GM18907 (cell line): ENCODE results near the gene NAV3.
A peak's percentile ranks its signal among the peaks of the same experiment; 100 is the strongest.

Experiments used
- ATAC-seq: cut with Tn5 transposase; IDR thresholded peaks from one replicate; pipeline ENCODE4 v1.9.1; 2021; ENCODE audit warnings: mild to moderate bottlenecking, moderate library complexity; ENCODE audit not compliant: unreplicated experiment

Gene NAV3

DNA sequence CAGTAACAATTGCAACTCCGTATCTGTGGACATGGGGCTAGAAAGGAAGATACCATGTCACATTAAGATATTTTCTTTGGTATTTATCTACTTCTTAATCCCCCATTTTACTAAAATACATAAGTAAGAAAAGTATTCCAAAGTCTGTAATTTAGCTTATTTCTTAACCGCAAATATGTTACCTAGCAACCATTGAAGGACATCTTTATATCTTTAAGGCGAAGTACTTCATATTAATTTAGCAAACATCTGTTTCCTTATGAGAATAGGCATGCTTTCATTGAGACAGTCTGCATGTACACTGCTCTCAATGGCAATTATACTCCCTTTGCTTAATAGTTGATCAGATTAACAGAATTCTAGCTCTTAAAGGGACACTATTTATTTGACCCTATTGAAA is 88.8 kb downstream of the NAV3 start:
- ATAC-seq = no peak

DNA sequence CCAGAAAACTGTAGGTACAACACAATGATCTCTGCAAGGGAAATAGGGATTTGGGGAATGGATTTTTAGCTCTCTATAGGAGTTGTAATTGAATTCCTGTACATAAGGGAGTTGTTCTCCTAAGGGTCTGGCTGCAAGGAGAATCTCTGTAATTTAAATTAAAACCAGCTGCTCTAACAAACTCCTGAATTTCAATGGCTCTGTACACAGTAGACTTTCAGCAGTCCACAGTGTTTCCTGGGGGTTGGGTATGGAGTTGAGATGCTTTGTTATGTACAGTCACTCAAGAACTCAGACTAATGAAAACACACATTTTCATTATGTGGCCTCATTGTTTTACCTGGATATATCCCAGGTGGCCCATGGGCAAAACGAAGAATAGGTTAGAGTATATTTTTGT is 93.2 kb downstream of the NAV3 start:
- ATAC-seq = no peak

DNA sequence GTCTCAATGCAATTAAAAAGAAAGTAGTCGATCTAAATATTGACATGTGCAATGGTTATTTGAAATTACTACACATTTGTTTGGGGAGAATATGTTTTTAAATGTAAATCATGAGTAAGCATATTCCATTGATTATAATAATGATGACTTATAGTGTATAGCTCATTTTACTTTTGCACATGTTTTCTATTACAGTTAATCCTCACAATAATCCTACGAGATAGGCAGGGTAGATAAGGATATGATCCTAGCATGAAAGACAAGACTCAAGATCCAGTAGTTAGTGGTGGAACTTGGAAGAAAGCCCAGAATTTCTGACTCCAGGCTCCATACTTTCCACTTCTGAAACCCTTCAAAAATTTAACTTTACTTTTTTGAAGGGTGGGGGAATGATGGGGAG is 94.0 kb downstream of the NAV3 start:
- ATAC-seq = no peak

DNA sequence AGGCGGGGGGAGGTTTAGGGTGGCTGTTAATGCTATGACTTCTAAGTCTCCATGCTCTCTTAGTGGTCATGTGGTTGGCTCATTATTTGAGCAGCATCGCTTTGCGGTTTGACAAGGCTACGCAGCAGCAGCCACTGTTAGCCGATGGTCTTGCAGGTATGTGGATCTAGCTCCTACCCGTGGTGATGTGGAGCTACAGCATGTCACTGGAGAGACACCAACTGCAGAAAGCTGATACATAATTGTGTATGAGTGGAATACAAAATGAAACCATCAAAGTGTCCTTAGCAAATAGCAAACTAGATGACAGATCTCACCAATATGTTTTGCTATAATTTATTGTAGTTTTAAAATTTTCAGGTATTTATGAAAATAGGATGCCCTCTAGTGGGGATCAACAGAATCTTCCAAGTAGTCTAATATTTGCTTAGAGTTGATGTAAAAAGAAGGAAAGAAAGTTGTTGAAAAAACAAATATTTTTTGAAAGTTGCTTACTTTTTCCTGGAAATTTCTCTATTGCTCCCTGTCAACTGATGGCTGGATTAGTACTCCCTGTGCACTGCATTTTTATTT is 94.9 kb downstream of the NAV3 start:
- ATAC-seq = peak; percentile 100

DNA sequence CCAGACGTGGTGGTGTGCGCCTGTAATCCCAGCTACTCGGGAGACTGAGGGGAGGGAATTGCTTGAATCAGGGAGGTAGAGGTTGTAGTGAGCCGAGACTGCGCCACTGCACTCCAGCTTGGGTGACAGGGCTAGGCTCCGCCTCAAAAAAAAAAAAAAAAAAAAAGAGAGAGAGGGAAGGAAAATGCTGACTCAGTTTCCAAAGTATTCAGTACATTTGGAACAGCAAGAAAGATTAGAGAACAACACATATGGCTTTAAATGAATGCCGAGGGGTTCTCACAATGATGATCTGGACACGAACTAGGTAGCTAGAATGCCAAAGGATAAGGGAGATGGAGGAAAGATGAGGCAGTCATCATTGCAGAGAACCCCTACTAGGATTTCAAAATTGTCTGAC is 97.4 kb downstream of the NAV3 start:
- ATAC-seq = no peak

DNA sequence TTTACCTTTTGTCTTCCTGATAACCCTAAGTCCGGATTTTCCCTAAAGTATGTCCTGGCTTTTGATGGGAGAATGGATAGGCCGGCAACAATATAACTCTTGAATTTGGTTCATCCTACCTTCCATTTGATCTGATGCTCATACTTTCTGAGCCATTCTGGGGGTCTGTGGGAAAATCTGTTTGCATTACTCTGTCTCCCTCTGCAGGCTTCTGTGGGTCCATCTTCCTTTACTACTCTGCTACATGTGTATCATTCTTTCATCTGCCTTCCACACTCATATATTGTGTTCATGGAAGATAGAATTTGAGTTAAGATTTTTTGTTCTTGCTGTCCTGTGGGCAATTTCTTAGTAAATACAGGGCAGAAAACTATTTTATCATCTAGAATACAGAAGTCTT is 101.5 kb downstream of the NAV3 start:
- no peak for ATAC-seq

DNA sequence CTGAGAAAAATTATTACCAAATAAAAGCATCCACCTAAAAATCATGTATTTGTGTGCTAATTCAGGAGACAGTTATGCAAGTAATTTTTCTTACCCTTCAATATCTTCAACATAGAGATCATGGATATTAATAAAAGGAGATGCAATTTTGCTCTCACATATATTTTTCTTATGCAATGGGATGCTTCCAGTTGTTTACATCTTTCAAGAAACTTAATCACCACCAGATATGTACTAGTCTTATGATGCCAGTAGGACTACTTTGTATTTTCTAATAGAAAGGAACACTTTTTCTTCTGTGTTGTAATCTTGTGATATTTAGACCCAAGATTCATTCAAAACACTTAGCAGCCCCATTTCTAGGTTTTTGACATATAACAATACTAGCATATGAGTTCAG is 107.6 kb downstream of the NAV3 start:
- ATAC-seq = no peak

DNA sequence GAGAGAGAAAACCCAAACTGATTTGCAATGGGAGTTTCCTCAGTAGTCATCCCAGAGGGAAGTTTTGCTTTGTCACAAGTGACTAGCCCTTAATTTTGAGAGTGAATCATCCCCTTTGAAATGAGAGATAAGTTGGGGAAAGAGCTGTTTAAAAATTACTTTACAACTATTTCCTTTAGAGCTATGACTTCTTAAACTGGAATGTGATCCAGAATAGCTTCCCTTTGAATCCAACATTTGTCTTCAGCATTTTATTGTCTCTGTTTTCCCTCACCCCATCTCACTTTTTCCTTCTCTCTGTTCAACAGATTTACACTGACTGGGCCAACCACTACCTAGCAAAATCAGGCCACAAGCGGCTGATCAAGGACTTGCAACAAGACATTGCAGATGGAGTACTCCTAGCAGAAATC is 109.3 kb downstream of the NAV3 start:
- ATAC-seq = no peak

DNA sequence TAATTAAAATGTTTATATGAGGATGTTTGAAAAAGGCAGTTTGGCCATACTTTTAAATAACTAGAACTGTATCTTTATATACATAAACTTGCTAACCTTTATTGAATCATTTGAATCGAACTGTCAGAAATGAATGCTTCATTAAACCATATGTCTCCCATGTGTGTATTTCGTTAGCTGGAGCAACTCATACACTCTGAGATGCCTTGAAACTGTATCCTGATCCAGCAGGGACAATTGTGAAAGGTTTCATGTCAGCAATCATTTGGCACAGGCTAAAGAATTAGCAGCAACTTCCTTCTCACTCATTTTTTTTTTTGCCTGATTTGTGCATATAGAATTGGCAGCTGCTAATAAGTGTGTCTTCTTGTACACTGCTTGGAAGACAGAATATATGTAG is 109.9 kb downstream of the NAV3 start:
- no peak for ATAC-seq

DNA sequence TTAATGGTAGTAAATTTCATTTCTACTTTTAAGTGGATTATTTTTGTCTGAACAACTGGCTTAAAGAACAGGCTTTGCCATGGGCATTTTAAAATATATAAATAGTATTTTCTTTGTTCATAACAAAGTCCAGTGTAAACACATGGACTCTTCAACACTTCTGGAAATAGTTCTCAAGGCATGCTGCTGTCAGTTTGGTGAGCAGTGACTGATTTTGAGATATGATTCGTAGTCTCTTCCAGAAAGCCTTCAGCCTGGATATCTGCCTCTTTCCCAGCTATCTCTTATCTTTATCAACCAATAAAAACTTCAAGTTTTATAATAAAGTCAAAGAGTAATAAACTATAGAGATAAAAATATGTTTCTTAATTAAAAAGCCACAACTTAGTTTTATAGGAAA is 110.7 kb downstream of the NAV3 start:
- no peak for ATAC-seq

DNA sequence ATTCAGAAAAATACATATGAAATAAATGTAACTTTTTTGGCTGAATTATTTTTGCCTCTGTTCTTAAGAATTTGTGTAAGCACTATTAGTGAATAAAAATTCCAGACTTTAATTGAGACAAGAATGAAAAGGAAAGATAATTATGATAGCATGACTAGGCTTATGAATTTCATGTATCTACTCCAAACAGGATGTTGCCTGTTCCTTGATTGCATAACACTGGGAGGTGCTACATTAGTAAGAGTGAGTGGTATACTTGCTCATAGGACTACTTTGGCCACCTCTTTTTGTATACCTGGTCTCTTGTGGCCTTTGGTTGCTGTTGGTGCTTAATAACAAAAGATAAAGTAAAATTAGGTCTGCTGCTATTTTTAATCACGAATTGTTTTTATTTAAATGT is 112.8 kb downstream of the NAV3 start:
- ATAC-seq = no peak

DNA sequence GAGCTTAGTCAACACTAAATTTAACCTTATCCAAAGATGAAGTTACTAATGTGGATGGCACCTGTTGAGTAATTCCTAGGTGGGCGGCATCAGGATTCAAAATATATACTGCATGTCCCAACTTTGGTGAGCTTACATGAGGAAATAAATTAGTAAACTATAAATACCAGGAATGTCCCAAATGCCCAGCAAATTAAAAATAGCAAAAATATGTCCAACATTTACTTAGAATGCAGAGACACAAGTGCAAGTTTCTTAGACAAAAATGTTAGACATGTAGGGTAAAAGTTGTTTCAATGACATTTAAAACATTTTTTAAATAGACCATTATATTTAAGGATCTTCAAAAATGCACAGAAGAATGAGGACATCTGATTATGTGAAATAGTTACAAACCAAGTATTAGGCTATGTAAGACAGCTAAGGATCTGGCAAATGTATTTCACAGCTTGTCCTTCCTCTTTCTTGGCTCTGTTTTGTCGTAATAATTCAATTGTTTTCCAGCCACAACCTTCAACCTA is 115.9 kb downstream of the NAV3 start:
- ATAC-seq = no peak

DNA sequence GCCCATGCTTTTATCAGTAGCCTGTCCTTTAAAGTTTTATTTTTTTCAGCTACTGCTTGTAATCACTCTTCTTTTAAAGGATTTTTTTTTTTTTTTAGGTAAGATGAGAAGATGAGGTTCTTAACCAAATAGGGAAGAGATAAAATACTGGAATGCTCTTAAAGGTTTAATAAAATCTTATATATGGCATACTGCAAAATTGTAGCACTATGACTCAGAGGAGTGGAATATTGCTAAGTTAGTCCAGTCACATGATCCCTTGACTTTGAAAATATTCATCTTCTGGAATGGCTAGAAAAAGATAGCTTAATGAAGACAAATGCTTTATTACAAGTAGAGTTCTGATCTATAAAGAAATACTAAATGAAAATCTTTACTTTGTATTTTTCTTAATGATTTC is 116.6 kb downstream of the NAV3 start:
- ATAC-seq = no peak

DNA sequence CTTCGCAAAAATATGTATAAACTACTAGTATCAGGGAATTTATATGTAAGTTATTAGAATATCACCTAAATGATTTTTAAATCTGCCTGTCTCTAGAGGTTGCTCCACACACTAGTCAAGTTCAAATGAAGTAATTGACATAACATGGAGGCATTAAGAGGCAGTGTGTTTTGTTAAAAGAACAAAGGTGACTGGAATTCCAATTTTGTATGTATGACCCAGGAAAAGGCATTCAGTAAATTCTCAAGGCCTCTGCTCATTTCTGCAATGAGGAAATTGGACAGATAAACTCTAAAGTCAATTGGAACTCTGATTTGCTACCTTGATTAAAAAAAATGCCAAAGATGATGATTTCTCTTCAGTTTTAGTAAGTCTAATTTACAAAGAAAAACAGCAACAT is 117.1 kb downstream of the NAV3 start:
- no peak for ATAC-seq

DNA sequence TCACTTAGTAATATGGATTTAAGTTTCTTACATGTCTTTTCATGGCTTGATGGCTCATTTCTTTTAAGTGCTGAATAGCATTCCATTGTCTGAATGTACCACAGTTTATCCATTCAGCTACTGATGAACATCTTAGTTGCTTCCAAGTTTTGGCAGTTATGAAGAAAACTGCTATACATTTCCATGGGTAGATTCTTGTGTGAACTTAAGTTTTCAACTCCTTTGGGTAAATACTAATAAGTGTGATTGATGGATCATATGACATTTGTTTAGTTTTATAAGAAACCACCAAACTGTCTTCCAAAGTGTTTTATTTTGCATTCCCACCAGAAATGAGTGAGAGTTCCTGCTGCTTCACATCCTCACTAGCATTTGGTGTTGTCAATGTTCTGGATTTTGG is 119.2 kb downstream of the NAV3 start:
- ATAC-seq = no peak

DNA sequence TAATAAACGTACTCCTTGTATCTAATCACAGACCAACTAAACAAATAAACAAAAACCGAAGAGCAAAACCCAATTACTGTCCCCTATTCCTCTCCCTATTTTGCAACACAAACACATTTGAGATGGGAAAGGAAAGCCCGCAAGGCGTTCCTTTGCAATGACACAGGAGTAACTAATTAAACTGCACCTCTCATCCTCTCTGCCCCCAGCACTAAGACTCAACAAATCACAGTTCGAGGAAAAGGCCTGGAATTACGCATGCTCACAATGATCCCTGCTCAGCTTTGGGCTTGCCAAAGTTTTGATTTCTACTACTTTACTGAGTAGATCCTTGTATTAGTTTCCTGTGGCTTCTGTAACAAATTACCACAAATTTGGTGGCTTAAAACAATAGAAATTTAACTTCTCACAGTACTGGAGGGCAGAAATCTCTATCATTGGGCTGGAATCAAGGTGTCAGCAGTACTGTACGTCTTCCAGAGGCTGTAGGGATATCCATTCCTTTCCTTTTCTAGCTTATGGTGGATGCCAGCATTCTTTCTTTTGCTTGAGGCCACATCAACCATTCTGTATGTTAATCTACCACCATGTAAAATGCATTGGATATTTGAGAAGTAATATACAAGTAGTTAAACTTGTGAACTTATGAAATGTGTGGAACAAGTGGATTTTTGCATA is 123.0 kb downstream of the NAV3 start:
- ATAC-seq = no peak

DNA sequence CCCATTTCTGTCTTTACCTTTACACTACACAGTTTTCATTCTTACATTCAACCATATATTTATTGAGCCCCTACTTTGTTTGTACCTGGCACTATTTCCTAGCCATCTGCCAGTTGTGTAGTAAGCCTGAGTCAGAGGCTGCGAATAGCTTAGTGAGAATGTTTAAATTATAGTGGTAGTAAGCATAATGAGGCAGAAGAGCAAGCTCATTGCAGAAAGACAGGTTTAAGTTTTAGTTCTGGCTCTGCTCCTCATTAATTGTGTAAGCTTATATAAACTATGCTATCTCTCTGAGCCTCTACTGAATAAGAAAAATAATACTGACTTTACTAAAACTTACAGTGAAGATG is 123.5 kb downstream of the NAV3 start:
- no peak for ATAC-seq

DNA sequence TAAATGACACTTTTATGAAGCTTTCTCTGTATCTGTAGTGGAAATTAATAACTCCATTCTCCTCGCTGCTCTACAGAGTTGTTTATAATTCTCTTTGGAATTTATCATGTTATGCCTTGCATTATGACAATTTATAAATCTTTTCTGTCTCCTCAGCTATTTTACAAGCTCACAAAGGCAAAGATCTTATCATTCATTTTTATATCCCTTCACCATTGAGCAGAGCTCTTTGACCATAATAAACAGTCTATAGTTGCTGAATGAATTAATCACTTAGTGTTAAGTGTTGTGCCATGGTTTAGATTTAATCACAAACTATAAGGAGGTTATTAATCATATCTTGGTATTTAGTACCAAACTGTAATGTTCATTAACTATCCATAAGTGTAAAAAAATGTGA is 126.4 kb downstream of the NAV3 start:
- no peak for ATAC-seq

DNA sequence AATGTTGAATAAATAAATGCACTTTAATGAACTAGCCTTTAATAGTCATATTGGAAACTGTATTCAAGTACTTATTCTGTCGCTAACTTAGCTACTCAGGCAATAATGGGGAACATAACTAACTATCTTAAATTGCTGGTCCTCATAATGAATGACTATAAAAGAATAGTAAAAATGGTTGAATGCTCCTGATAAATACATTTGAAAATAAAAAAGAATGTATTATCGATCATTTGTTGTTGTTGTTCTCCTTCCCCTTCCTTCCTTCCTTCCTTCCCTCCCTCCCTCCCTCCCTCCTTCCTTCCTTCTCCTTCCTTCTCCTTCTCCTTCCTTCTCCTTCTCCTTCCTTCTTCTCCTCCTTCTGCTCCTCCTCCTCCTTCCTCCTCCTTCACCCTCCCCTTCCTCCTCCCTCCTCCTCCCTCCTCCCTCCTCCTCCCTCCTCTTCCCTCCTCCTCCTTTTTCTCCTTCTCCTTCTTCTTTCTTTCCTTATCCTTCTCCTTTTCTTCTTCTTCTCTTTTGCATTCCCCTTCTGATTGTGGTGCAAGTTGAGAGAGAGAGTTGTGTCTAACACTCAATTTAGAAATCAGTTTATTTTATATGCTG is 133.0 kb downstream of the NAV3 start:
- no peak for ATAC-seq

DNA sequence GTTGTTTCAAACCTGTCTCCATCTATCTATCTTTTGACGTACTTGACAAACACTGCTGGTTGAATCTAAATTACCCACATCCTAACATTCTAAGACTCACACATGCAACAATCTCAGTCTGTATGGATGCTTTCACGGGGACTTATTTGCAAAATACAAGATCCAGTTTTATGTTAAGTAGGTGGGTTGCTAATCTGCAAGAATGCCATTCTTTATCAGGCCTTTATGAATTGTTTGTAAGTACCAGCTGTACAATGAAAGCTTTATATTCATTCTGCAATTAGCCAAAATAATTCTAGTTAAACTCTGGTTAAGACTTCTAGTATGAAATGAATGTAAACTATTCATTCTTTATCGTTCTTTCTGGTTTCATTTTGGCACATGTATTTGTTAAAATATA is 135.1 kb downstream of the NAV3 start:
- no peak for ATAC-seq

DNA sequence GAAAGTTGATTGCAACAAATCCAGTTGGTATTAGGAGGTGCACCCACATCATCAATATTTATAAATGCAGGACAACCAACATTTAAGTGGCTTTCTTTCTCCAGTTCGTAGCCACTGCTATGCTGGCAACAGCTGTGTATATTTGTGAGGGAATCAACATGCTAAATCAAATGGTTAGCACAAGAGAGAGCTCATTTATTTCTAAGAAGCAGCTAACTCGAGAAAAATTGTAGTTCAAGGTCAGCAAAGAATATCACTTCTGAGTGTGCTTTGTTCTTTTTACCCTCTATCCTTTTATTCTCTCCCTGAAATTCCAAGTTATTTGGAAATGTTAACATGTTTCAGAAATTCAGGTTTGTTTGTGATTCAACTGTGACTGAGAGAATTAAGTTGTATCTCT is 137.3 kb downstream of the NAV3 start:
- ATAC-seq = no peak

DNA sequence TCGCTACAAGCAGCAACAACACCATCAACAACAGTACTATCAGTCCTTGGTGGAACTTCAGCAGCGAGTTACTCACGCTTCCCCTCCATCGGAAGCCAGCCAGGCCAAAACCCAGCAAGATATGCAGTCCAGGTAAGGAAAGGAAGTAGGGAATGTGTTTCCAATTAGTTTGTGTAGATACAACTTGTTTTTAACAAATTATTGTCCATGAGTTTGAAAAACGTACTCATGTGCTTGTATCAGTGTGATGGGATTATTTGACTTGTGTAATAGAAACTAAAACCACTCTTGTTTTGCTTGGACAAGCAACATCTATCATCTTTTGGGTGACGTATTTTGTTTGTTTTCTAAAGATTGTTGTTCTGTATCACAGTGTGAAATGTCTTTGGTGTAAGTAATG is 137.9 kb downstream of the NAV3 start:
- no peak for ATAC-seq

DNA sequence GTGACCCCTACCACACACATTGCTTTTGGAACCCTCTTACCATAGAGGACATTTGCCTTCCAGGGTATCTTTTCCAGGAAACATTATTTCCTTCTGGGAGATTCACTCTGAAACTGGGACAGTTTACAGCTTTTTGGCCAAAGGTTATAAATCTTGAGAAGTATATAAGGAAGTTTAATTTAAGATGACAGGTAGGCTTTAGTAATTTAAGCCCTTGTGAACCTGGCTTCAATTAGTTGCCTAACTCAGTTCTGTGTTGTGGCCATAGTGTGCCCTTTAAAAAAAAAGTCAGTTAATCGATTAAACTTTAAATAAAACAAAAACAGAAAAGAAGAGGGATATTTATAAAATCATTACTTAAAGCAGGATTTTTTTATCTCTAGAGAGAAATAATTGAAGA is 142.9 kb downstream of the NAV3 start:
- no peak for ATAC-seq
